Esophagus muscularis mucosa (tissue), 4 donors: ENCODE results near the gene C6orf52. TPM values are rescaled to one million over a fixed set of nuclear protein-coding genes. Genes with fewer than 3 reads are reported as not detected.
"Not testable (repeated sequence)": the region's sequence is repeated elsewhere in the genome, so short reads cannot be mapped to it uniquely, and the experiment has no call there.

Experiments used
- DNase-seq: peaks from one replicate; pipeline ENCODE4 v3.0.0-alpha.2; 2017; ENCODE audit errors: extremely low spot score
- H3K27ac ChIP-seq, 4 donors: fragments of 200-600 bp; sonication (generic); replicated peaks in 1 of 4; 1 replicate in 3 of 4; 2 replicates in 1 of 4; pipeline ENCODE4 v1.5.1; 2016 to 2019; ENCODE audit warnings: mild to moderate bottlenecking in 1 of 4
- H3K27me3 ChIP-seq, 4 donors: fragments of 200-600 bp; sonication (generic); one replicate each; pipeline versions ENCODE4 v1.5.1 to v1.6.0; 2016 to 2019
- H3K36me3 ChIP-seq, 4 donors: fragments of 200-600 bp; sonication (generic); one replicate each; pipeline ENCODE4 v1.5.1; 2016 to 2019
- H3K4me1 ChIP-seq, 4 donors: fragments of 200-600 bp; sonication (generic); one replicate each; pipeline ENCODE4 v1.5.1; 2016 to 2019
- H3K4me3 ChIP-seq, 4 donors: fragments of 200-600 bp; sonication (generic); 1 replicate in 2 of 4; 2 replicates in 2 of 4; pipeline ENCODE4 v1.5.1; 2016 to 2019; ENCODE audit warnings: mild to moderate bottlenecking in 4 of 4, moderate library complexity in 1 of 4
- H3K9me3 ChIP-seq, 4 donors: fragments of 200-600 bp; sonication (generic); 1 replicate in 3 of 4; 2 replicates in 1 of 4; pipeline ENCODE4 v1.5.1; 2016 to 2019
- CTCF ChIP-seq, 3 experiments: fragments of 200-600 bp in 2 of 3; fragments of 450-650 bp in 1 of 3; sonication (generic) in 2 of 3; IDR thresholded peaks; one replicate each; pipeline ENCODE4 v1.5.1; 2017 to 2019; ENCODE audit warnings: antibody characterized with exemption in 3 of 3, mild to moderate bottlenecking in 2 of 3, moderate library complexity in 1 of 3
- EP300 ChIP-seq: sonication (generic); formaldehyde crosslinking; IDR thresholded peaks from one replicate; pipeline ENCODE4 v1.6.1; 2017; ENCODE audit warnings: antibody characterized with exemption
- POLR2A ChIP-seq: fragments of 450-650 bp; IDR thresholded peaks from one replicate; pipeline ENCODE4 v1.6.1; 2017; ENCODE audit warnings: antibody characterized with exemption, moderate library complexity, mild to moderate bottlenecking, low read depth
- POLR2AphosphoS5 ChIP-seq, 2 donors: sonication (generic); formaldehyde crosslinking; IDR thresholded peaks; one replicate each; pipeline ENCODE4 v1.6.1; 2017; ENCODE audit warnings: antibody characterized with exemption in 2 of 2
- WGBS: methylation state at CpG from one replicate; pipeline ENCODE4 v1.1.5; 2018; 5-methylcytosine and 5-hydroxymethylcytosine counted together
- intact Hi-C: fragments of 100-400 bp; cut with DNase I; formaldehyde crosslinking; loops from one replicate; pipeline ENCODE4 v1.15.1; 2023
- total RNA-seq, 4 donors: library from RNA; depleted of rRNA; stranded (reverse); fragments of >200 nt; gene quantifications; one replicate each; pipeline versions ENCODE4 v1.1.0 to v1.2.1, GENCODE V29; 2016

C6orf52 gene
- total RNA-seq: 1 to 10 TPM in 1 of 4 donors, under 1 TPM in 1, not detected in 2; 0.71 to 1.2 TPM

GRCh38 chr6:10694302-10695085 is at the start of gene C6orf52, which contains the start of gene PAK1IP1:
Gene C6orf52, minus strand, starts transcription at chr6:10694616. Its CDS starts 7,066 bp downstream, at chr6:10687550.
Gene PAK1IP1, plus strand, starts transcription at chr6:10694972. Its CDS starts 14 bp downstream, at chr6:10694986.
- DNase-seq: peak; percentile 97
- Histone ChIP-seq H3K27ac (peak within 1 kb of the TSS; percentile 89 to 93 (median 90)), H3K36me3 (peaks cover 0 to 25% (median 13%) of the 10 kb centered on the region in 4 donors), H3K9me3 (no peaks in the 10 kb centered on the region), H3K4me1 (peaks cover 25 to 36% (median 28%) of the 10 kb centered on the region in 4 donors), H3K27me3 (no peaks in the 10 kb centered on the region), H3K4me3 (peak within 1 kb of the TSS; percentile 64 to 93 (median 86))
- WGBS: 0% methylated on average over 46 of the region's 53 CpGs
- TF ChIP-seq CTCF (IDR thresholded peaks at IDR 0.05) (peak in 1 of 3 experiments; percentile 6), POLR2A (peak; percentile 83), EP300 (peak; percentile 8), POLR2AphosphoS5 (IDR thresholded peaks at IDR 0.05) (peak; percentile 93 to 98)
- intact Hi-C loops: loop anchor here (2.0 to 5.0 kb wide), 2 partner anchors 54 to 67 kb away; no protein-coding TSS in a partner anchor

GRCh38 chr6:10743515-10743914 is 49.1 kb upstream of the C6orf52 start:
- peaks cover 8 to 14% (median 12%) of the 10 kb centered on the region in 4 donors for H3K4me1 ChIP-seq
- H3K9me3 ChIP-seq: no peaks in the 10 kb centered on the region
- H3K36me3 ChIP-seq: peaks cover 0 to 30% (median 4%) of the 10 kb centered on the region in 4 donors
- no peaks in the 10 kb centered on the region for H3K27me3 ChIP-seq
- no peak overlapping the region for H3K27ac ChIP-seq
- TF ChIP-seq EP300 (no peak), CTCF (IDR thresholded peaks at IDR 0.05) (no peak), POLR2A (no peak), POLR2AphosphoS5 (IDR thresholded peaks at IDR 0.05) (no peak)
- DNase-seq: no peak
- no peak overlapping the region for H3K4me3 ChIP-seq
- intact Hi-C loops: no loop called here
- WGBS: 80% methylated on average over 6 of the region's 6 CpGs

GRCh38 chr6:10742251-10742650 is 47.8 kb upstream of the C6orf52 start:
- H3K36me3 ChIP-seq: peaks cover 0 to 30% (median 4%) of the 10 kb centered on the region in 4 donors
- intact Hi-C loops: no loop called here
- 96% methylated on average over 11 of the region's 12 CpGs for WGBS
- H3K4me3 ChIP-seq: no peak overlapping the region
- no peaks in the 10 kb centered on the region for H3K9me3 ChIP-seq
- H3K27ac ChIP-seq: no peak overlapping the region
- no peak for DNase-seq
- H3K27me3 ChIP-seq: no peaks in the 10 kb centered on the region
- H3K4me1 ChIP-seq: peaks cover 4 to 9% (median 8%) of the 10 kb centered on the region in 4 donors
- TF ChIP-seq CTCF (IDR thresholded peaks at IDR 0.05) (no peak), POLR2A (no peak), EP300 (no peak)

- H3K27me3 ChIP-seq, H3K4me1 ChIP-seq, H3K9me3 ChIP-seq, H3K27ac ChIP-seq, intact Hi-C loops, H3K4me3 ChIP-seq, DNase-seq: not testable (repeated sequence)
- 82% methylated on average over 4 of the region's 4 CpGs for WGBS
- H3K36me3 ChIP-seq: peaks cover 0 to 30% (median 4%) of the 10 kb centered on the region in 4 donors
Measured at GRCh38 chr6:10741643-10742042, 47.2 kb upstream of the C6orf52 start.

GRCh38 chr6:10740061-10740460 is 45.6 kb upstream of the C6orf52 start:
- H3K4me3 ChIP-seq: no peak overlapping the region
- intact Hi-C loops: no loop called here
- TF ChIP-seq POLR2AphosphoS5 (IDR thresholded peaks at IDR 0.05): no peak
- no peak for TF ChIP-seq CTCF (IDR thresholded peaks at IDR 0.05)
- TF ChIP-seq EP300: no peak
- TF ChIP-seq POLR2A: no peak
- no peaks in the 10 kb centered on the region for H3K9me3 ChIP-seq
- H3K27ac ChIP-seq: no peak overlapping the region
- no peak for DNase-seq
- H3K27me3 ChIP-seq: no peaks in the 10 kb centered on the region
- H3K36me3 ChIP-seq: peaks cover 0 to 30% (median 4%) of the 10 kb centered on the region in 4 donors
- H3K4me1 ChIP-seq: no peaks in the 10 kb centered on the region
